Activated CD4-positive, alpha-beta T cell treated with anti-CD3 and anti-CD28 coated beads, Interleukin-2, amount 10 ng/mL, durations not matched to agents 7 days and 5 days (primary cell): ENCODE data around the gene RCHY1. TPM values are rescaled to one million over a fixed set of nuclear protein-coding genes. Genes with fewer than 3 reads are reported as not detected.

Experiments used
- CTCF ChIA-PET: fragments of 350-600 bp; sonication (Branson Sonifier 250); formaldehyde crosslinking; loops from one replicate; lab custom pipeline; 2021; ENCODE audit warnings: antibody characterized with exemption; lab: Charles Lee
- POLR2A ChIA-PET: fragments of 350-600 bp; sonication (Branson Sonifier 250); formaldehyde crosslinking; loops from one replicate; lab custom pipeline; 2021; ENCODE audit warnings: antibody characterized with exemption; lab: Charles Lee
- DNase-seq: peaks from one replicate; pipeline ENCODE4 v3.0.0-alpha.2; 2020
- H3K27ac Mint-ChIP-seq: one replicate; pipeline ENCODE4 v1.8.0; 2021; ENCODE audit warnings: mild to moderate bottlenecking, moderate library complexity, mixed read lengths
- H3K27me3 Mint-ChIP-seq: one replicate; pipeline ENCODE4 v1.8.0; 2021; ENCODE audit warnings: mixed read lengths
- H3K36me3 Mint-ChIP-seq: one replicate; pipeline ENCODE4 v1.8.0; 2021; ENCODE audit warnings: low read depth, mixed read lengths
- H3K4me1 Mint-ChIP-seq: one replicate; pipeline ENCODE4 v1.8.0; 2021; ENCODE audit warnings: mixed read lengths
- H3K4me3 Mint-ChIP-seq: one replicate; pipeline ENCODE4 v1.8.0; 2021; ENCODE audit warnings: mild to moderate bottlenecking, moderate library complexity, mixed read lengths
- H3K9me3 Mint-ChIP-seq: one replicate; pipeline ENCODE4 v1.8.0; 2021; ENCODE audit warnings: mixed read lengths
- total RNA-seq, 2 experiments: library from RNA; stranded (reverse); gene quantifications; one replicate each; pipeline ENCODE4 v1.2.3, GENCODE V29; 2021

RCHY1 gene
- total RNA-seq, 2 experiments from 2014 or later = 23.5 to 27.1 TPM

GRCh38 chr4:75477201-75477600 lies 37.0 kb downstream of the RCHY1 start:
- H3K4me1 Mint-ChIP-seq = no peaks in the 10 kb centered on the region
- POLR2A ChIA-PET = no interaction called here
- peaks cover 9% of the 10 kb centered on the region for H3K9me3 Mint-ChIP-seq
- H3K27ac Mint-ChIP-seq = no peak overlapping the region
- CTCF ChIA-PET = no interaction called here
- H3K36me3 Mint-ChIP-seq = peaks cover 51% of the 10 kb centered on the region
- DNase-seq = no peak
- no peaks in the 10 kb centered on the region for H3K27me3 Mint-ChIP-seq
- H3K4me3 Mint-ChIP-seq = no peak overlapping the region

GRCh38 chr4:75470738-75471137 lies 43.5 kb downstream of the RCHY1 start:
- POLR2A ChIA-PET = no interaction called here
- peaks cover 4% of the 10 kb centered on the region for H3K36me3 Mint-ChIP-seq

GRCh38 chr4:75469896-75470295 lies 44.3 kb downstream of the RCHY1 start:
- no peaks in the 10 kb centered on the region for H3K4me1 Mint-ChIP-seq
- ChIA-PET CTCF (no interaction called here), POLR2A (no interaction called here)
- peaks cover 4% of the 10 kb centered on the region for H3K36me3 Mint-ChIP-seq
- no peak overlapping the region for H3K27ac Mint-ChIP-seq
- peaks cover 7% of the 10 kb centered on the region for H3K27me3 Mint-ChIP-seq
- H3K4me3 Mint-ChIP-seq = no peak overlapping the region
- H3K9me3 Mint-ChIP-seq = no peaks in the 10 kb centered on the region
- DNase-seq = no peak

More at GRCh38 chr4:75470738-75471137, 43.5 kb downstream of the RCHY1 start:
- DNase-seq = no peak
- Mint-ChIP-seq H3K4me3 (no peak overlapping the region), H3K27me3 (peaks cover 1% of the 10 kb centered on the region), H3K9me3 (no peaks in the 10 kb centered on the region), H3K4me1 (no peaks in the 10 kb centered on the region), H3K27ac (no peak overlapping the region)
- CTCF ChIA-PET = no interaction called here

GRCh38 chr4:75457365-75457764 lies 56.8 kb downstream of the RCHY1 start:
- CTCF ChIA-PET = no interaction called here
- POLR2A ChIA-PET = no interaction called here

GRCh38 chr4:75434105-75434504 lies 80.1 kb downstream of the RCHY1 start:
- Mint-ChIP-seq H3K36me3 (no peaks in the 10 kb centered on the region), H3K27me3 (peaks cover 5% of the 10 kb centered on the region), H3K4me1 (no peaks in the 10 kb centered on the region), H3K4me3 (no peak overlapping the region), H3K27ac (no peak overlapping the region), H3K9me3 (no peaks in the 10 kb centered on the region)
- CTCF ChIA-PET = no interaction called here
- no peak for DNase-seq
- POLR2A ChIA-PET = no interaction called here

More at GRCh38 chr4:75457365-75457764, 56.8 kb downstream of the RCHY1 start:
- Mint-ChIP-seq H3K4me3 (no peak overlapping the region), H3K4me1 (no peaks in the 10 kb centered on the region), H3K27me3 (peaks cover 3% of the 10 kb centered on the region), H3K9me3 (no peaks in the 10 kb centered on the region), H3K36me3 (no peaks in the 10 kb centered on the region), H3K27ac (no peak overlapping the region)
- no peak for DNase-seq

GRCh38 chr4:75432683-75433082 lies 81.5 kb downstream of the RCHY1 start:
- H3K4me1 Mint-ChIP-seq = no peaks in the 10 kb centered on the region
- no peak overlapping the region for H3K27ac Mint-ChIP-seq
- no peaks in the 10 kb centered on the region for H3K9me3 Mint-ChIP-seq
- ChIA-PET POLR2A (no interaction called here), CTCF (no interaction called here)
- H3K4me3 Mint-ChIP-seq = no peak overlapping the region
- DNase-seq = no peak
- H3K36me3 Mint-ChIP-seq = no peaks in the 10 kb centered on the region
- peaks cover 3% of the 10 kb centered on the region for H3K27me3 Mint-ChIP-seq

- H3K36me3 Mint-ChIP-seq = no peaks in the 10 kb centered on the region
- H3K4me1 Mint-ChIP-seq = no peaks in the 10 kb centered on the region
- no peak for DNase-seq
- peaks cover 3% of the 10 kb centered on the region for H3K27me3 Mint-ChIP-seq
- no peak overlapping the region for H3K27ac Mint-ChIP-seq
- no peak overlapping the region for H3K4me3 Mint-ChIP-seq
- ChIA-PET POLR2A (no interaction called here), CTCF (interaction anchor here (0.5 kb wide), 1 partner anchor 15 kb away, joined by 3 read pairs; no protein-coding TSS in a partner anchor)
- no peaks in the 10 kb centered on the region for H3K9me3 Mint-ChIP-seq
Measured at GRCh38 chr4:75429208-75429607, 85.0 kb downstream of the RCHY1 start.

Other genes with a start within 250 kb of the RCHY1 start
- 10 to 100 TPM; 17.8 to 19.6 TPM for gene THAP6, start 70 bp upstream of the RCHY1 start, total RNA-seq
- gene ODAPH, start 41.7 kb upstream of the RCHY1 start, total RNA-seq = under 1 TPM in 1 of 2 experiments, not detected in 1; 0.12 TPM
- gene CDKL2, start 116.1 kb upstream of the RCHY1 start, total RNA-seq = under 1 TPM; 0.74 to 1.00 TPM
- 100 to 1,000 TPM; 135 to 137 TPM for gene G3BP2, start 159.0 kb upstream of the RCHY1 start, total RNA-seq
- gene USO1, start 210.2 kb upstream of the RCHY1 start, total RNA-seq = 10 to 100 TPM; 38.9 to 43.5 TPM